Activated gamma-delta T cell (primary cell): ENCODE results near the gene NUDCD3.
"Not testable (repeated sequence)": the region's sequence is repeated elsewhere in the genome, so short reads cannot be mapped to it uniquely, and the experiment has no call there.

Experiments used
- DNase-seq: peaks from one replicate; lab custom pipeline; 2025; lab: John Stamatoyannopoulos, UW

NUDCD3 gene

GRCh38 chr7:44517175-44517574 lies 26.7 kb upstream of the NUDCD3 start:
- DNase-seq: no peak

- no peak for DNase-seq
Observed at GRCh38 chr7:44515590-44516268, 25.3 kb upstream of the NUDCD3 start.

- DNase-seq: no peak
Observed at GRCh38 chr7:44512736-44513135, 22.3 kb upstream of the NUDCD3 start.

GRCh38 chr7:44511863-44512468 lies 21.5 kb upstream of the NUDCD3 start:
- DNase-seq: no peak

- no peak for DNase-seq
Observed at GRCh38 chr7:44511236-44511635, 20.8 kb upstream of the NUDCD3 start.

GRCh38 chr7:44508328-44509030 lies 18.0 kb upstream of the NUDCD3 start:
- DNase-seq: no peak

GRCh38 chr7:44506592-44507288 lies 16.3 kb upstream of the NUDCD3 start:
- not testable (repeated sequence) for DNase-seq

GRCh38 chr7:44505595-44505994 lies 15.1 kb upstream of the NUDCD3 start:
- no peak for DNase-seq

GRCh38 chr7:44498230-44498954 lies 7.9 kb upstream of the NUDCD3 start:
- no peak for DNase-seq

- DNase-seq: no peak
Observed at GRCh38 chr7:44497155-44498027, 6.9 kb upstream of the NUDCD3 start.

GRCh38 chr7:44496385-44496784 lies 5.9 kb upstream of the NUDCD3 start:
- DNase-seq: no peak

- DNase-seq: no peak
Observed at GRCh38 chr7:44494960-44495359, 4.5 kb upstream of the NUDCD3 start.

- no peak for DNase-seq
Observed at GRCh38 chr7:44491229-44491628, 771 bp upstream of the NUDCD3 start.

- DNase-seq: peak; percentile 19
Observed at GRCh38 chr7:44489955-44490350, 505 bp downstream of the NUDCD3 start.

- no peak for DNase-seq
Observed at GRCh38 chr7:44488955-44489354, 1.5 kb downstream of the NUDCD3 start.

GRCh38 chr7:44486693-44487092 lies 3.8 kb downstream of the NUDCD3 start:
- no peak for DNase-seq

GRCh38 chr7:44486001-44486400 lies 4.5 kb downstream of the NUDCD3 start:
- no peak for DNase-seq

GRCh38 chr7:44484482-44485313 lies 5.8 kb downstream of the NUDCD3 start:
- DNase-seq: no peak

GRCh38 chr7:44482502-44483485 lies 7.7 kb downstream of the NUDCD3 start:
- no peak for DNase-seq
